CD14-positive monocyte (primary cell): Measurements from ENCODE around the gene MAGEC3. TPM values are rescaled to one million over a fixed set of nuclear protein-coding genes. Genes with fewer than 3 reads are reported as not detected.

ENCODE experiments used
- DNase-seq, 3 donors: peaks; one replicate each; pipeline ENCODE4 v3.0.0-alpha.2; 2011 to 2022
- H2AFZ ChIP-seq: 2 replicates; pipeline ENCODE4 v1.6.0; 2012; ENCODE audit warnings: mild to moderate bottlenecking, low read depth, low read length, inconsistent platforms; ENCODE audit not compliant: insufficient read depth, poor library complexity, severe bottlenecking
- H3K27ac ChIP-seq, 2 donors: 1 replicate in 1 of 2; 2 replicates in 1 of 2; pipeline ENCODE4 v1.5.1; 2012 to 2013; ENCODE audit warnings: low read length in 2 of 2, control low read depth in 1 of 2, inconsistent platforms in 1 of 2, low read depth in 1 of 2, mild to moderate bottlenecking in 1 of 2
- H3K27me3 ChIP-seq, 2 donors: one replicate each; pipeline versions ENCODE4 v1.6.0 to v1.6.1; 2011 to 2013; ENCODE audit warnings: low read length in 2 of 2; ENCODE audit not compliant: control insufficient read depth in 2 of 2, insufficient read depth in 2 of 2
- H3K36me3 ChIP-seq, 2 donors: replicated peaks in 1 of 2; 1 replicate in 1 of 2; 2 replicates in 1 of 2; pipeline versions ENCODE4 v1.5.1 to v1.6.1; 2012 to 2013; ENCODE audit warnings: low read length in 2 of 2, control low read depth in 1 of 2, inconsistent platforms in 1 of 2, mild to moderate bottlenecking in 1 of 2; ENCODE audit not compliant: insufficient read depth in 2 of 2, control insufficient read depth in 1 of 2
- H3K4me1 ChIP-seq, 2 donors: 1 replicate in 1 of 2; 2 replicates in 1 of 2; pipeline versions ENCODE4 v1.5.1 to v1.6.1; 2012 to 2013; ENCODE audit warnings: low read length in 2 of 2, control low read depth in 1 of 2, inconsistent platforms in 1 of 2, mild to moderate bottlenecking in 1 of 2, moderate library complexity in 1 of 2; ENCODE audit not compliant: insufficient read depth in 2 of 2, control insufficient read depth in 1 of 2
- H3K4me2 ChIP-seq: replicated peaks from 2 replicates; pipeline ENCODE3; 2012; ENCODE audit warnings: low read length, moderate library complexity, mild to moderate bottlenecking; ENCODE audit not compliant: poor library complexity, severe bottlenecking; ENCODE audit errors: extremely low read depth
- H3K4me3 ChIP-seq, 3 experiments: fragments of 200-600 bp in 1 of 3; sonication (generic) in 1 of 3; replicated peaks in 1 of 3; 1 replicate in 2 of 3; 2 replicates in 1 of 3; pipeline ENCODE4 v1.5.1; 2011 to 2013; ENCODE audit warnings: low read length in 3 of 3, mild to moderate bottlenecking in 3 of 3, control low read depth in 2 of 3, low read depth in 2 of 3, inconsistent platforms in 1 of 3, moderate library complexity in 1 of 3
- H3K79me2 ChIP-seq: 2 replicates; pipeline ENCODE4 v1.6.0; 2012; ENCODE audit warnings: mild to moderate bottlenecking, control low read depth, inconsistent platforms, low read length, moderate library complexity; ENCODE audit not compliant: insufficient read depth
- H3K9ac ChIP-seq: 2 replicates; pipeline ENCODE4 v1.6.0; 2017; ENCODE audit warnings: low read length, mild to moderate bottlenecking; ENCODE audit not compliant: insufficient read depth, poor library complexity, severe bottlenecking
- H3K9me3 ChIP-seq, 2 donors: replicated peaks in 1 of 2; 1 replicate in 1 of 2; 2 replicates in 1 of 2; pipeline versions ENCODE4 v1.5.1 to v1.6.1; 2012 to 2013; ENCODE audit warnings: low read length in 2 of 2, control low read depth in 1 of 2; ENCODE audit not compliant: control insufficient read depth in 1 of 2, insufficient read depth in 1 of 2
- H4K20me1 ChIP-seq: 2 replicates; pipeline ENCODE4 v1.6.0; 2012; ENCODE audit warnings: mild to moderate bottlenecking, low read length, control low read depth, moderate library complexity; ENCODE audit not compliant: insufficient read depth
- H3K27ac Mint-ChIP-seq, 7 donors: one replicate each; pipeline ENCODE4 v1.8.0; 2020; ENCODE audit warnings: mild to moderate bottlenecking in 7 of 7, mixed read lengths in 7 of 7, moderate library complexity in 6 of 7, inconsistent platforms in 2 of 7
- H3K27me3 Mint-ChIP-seq, 3 donors: one replicate each; pipeline ENCODE4 v1.8.0; 2021 to 2022; ENCODE audit warnings: low read depth in 3 of 3, mild to moderate bottlenecking in 3 of 3, mixed read lengths in 3 of 3, moderate library complexity in 3 of 3, inconsistent platforms in 1 of 3
- H3K36me3 Mint-ChIP-seq, 2 donors: one replicate each; pipeline ENCODE4 v1.8.0; 2020; ENCODE audit warnings: mixed read lengths in 2 of 2, inconsistent platforms in 1 of 2, mild to moderate bottlenecking in 1 of 2
- H3K4me1 Mint-ChIP-seq: one replicate; pipeline ENCODE4 v1.8.0; 2020; ENCODE audit warnings: mild to moderate bottlenecking, mixed read lengths
- H3K4me3 Mint-ChIP-seq, 2 donors: one replicate each; pipeline ENCODE4 v1.8.0; 2020; ENCODE audit warnings: mild to moderate bottlenecking in 2 of 2, mixed read lengths in 2 of 2, moderate library complexity in 1 of 2
- H3K9me3 Mint-ChIP-seq, 7 donors: one replicate each; pipeline ENCODE4 v1.8.0; 2020 to 2022; ENCODE audit warnings: mixed read lengths in 7 of 7, mild to moderate bottlenecking in 6 of 7, moderate library complexity in 6 of 7, inconsistent platforms in 2 of 7
- WGBS: methylation state at CpG from one replicate; pipeline ENCODE4 v1.1.5; 2013; ENCODE audit warnings: missing lambda C conversion rate; ENCODE audit not compliant: insufficient coverage; 5-methylcytosine and 5-hydroxymethylcytosine counted together
- intact Hi-C, 2 donors: fragments of 100-400 bp; cut with micrococcal nuclease; formaldehyde crosslinking; loops; one replicate each; pipeline versions ENCODE4 v1.15.0 to v1.15.1; 2023
- polyA plus RNA-seq, 3 donors: library from polyadenylated mRNA; depleted of rRNA in 1 of 3; unstranded in 2 of 3; stranded (reverse) in 1 of 3; fragments of 300-500 nt in 2 of 3; fragments of >200 nt in 1 of 3; fragmentation: Illumina TruSeq in 2 of 3; gene quantifications; 1 replicate in 2 of 3; 2 replicates in 1 of 3; pipeline ENCODE4 v1.2.3, GENCODE V29; 2012 to 2021
- TF ChIP-seq, protein P1 (sequence below): fragments of 200-600 bp; IDR thresholded peaks from one replicate; pipeline ENCODE4 v1.8.0; 2022; ENCODE audit warnings: antibody characterized with exemption, mild to moderate bottlenecking

The MAGEC3 gene
- polyA plus RNA-seq, 3 donors = not detected

DNA sequence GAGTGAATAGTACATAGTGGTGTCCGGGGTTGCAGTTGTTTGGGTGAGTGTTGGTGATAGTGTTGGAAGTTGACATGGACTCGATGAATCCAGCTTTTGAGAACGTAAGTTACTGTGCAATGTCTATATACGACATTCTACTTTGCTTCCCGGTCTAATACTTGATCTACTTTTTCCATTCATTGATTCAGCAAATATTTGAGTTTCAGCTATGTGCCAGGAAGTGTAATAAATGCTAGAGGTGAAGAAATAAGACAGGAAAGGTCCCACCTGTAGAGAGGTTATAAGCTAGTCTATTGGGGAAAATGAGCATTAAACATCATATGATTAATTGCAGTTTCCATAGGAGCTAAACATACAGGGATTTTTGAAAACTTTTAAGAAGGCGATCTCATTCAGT lies 22.2 kb upstream of the MAGEC3 start:
- no peak overlapping the region for H3K9ac ChIP-seq
- H3K27me3 Mint-ChIP-seq = peaks cover 0 to 2% (median 2%) of the 10 kb centered on the region in 3 donors

DNA sequence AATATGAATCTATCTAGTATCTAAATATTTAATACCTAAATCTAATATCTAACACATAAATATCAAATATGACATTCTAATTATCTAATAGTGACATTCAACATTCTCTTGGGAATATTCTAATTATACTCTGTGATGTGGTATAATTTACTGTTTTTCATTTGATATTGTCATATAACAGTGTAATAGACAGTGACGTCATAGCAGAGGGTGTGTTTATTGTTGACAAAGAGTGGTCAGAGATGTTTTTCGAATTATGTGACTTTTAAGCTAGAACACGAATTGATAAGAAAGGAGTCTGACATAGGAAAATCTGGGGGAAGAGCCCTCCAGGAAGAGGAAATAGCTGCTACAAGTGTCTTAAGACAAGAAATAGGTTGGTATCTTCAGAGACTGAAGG lies 5.9 kb upstream of the MAGEC3 start:
- no peak overlapping the region for H2AFZ ChIP-seq
- TF ChIP-seq, protein P1, sequence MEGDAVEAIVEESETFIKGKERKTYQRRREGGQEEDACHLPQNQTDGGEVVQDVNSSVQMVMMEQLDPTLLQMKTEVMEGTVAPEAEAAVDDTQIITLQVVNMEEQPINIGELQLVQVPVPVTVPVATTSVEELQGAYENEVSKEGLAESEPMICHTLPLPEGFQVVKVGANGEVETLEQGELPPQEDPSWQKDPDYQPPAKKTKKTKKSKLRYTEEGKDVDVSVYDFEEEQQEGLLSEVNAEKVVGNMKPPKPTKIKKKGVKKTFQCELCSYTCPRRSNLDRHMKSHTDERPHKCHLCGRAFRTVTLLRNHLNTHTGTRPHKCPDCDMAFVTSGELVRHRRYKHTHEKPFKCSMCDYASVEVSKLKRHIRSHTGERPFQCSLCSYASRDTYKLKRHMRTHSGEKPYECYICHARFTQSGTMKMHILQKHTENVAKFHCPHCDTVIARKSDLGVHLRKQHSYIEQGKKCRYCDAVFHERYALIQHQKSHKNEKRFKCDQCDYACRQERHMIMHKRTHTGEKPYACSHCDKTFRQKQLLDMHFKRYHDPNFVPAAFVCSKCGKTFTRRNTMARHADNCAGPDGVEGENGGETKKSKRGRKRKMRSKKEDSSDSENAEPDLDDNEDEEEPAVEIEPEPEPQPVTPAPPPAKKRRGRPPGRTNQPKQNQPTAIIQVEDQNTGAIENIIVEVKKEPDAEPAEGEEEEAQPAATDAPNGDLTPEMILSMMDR = no peak
- intact Hi-C loops = no loop called here
- no peaks in the 10 kb centered on the region for H3K4me1 Mint-ChIP-seq
- peaks cover 0 to 6% of the 10 kb centered on the region in 2 donors for H3K9me3 ChIP-seq
- H3K9me3 Mint-ChIP-seq = peaks cover 0 to 7% (median 0%) of the 10 kb centered on the region in 7 donors
- no peaks in the 10 kb centered on the region for H3K4me1 ChIP-seq
- DNase-seq = no peak
- H3K27me3 ChIP-seq = no peaks in the 10 kb centered on the region
- H3K27ac ChIP-seq = no peak overlapping the region
- H3K36me3 Mint-ChIP-seq = no peaks in the 10 kb centered on the region
- no peaks in the 10 kb centered on the region for H3K36me3 ChIP-seq
- H3K27ac Mint-ChIP-seq = no peak overlapping the region
- no peak overlapping the region for H3K4me3 ChIP-seq
- no peak overlapping the region for H3K9ac ChIP-seq
- H3K4me2 ChIP-seq = no peak overlapping the region
- WGBS = 95% methylated on average over 3 of the region's 3 CpGs
- H4K20me1 ChIP-seq = no peaks in the 10 kb centered on the region
- no peak overlapping the region for H3K4me3 Mint-ChIP-seq
- no peaks in the 10 kb centered on the region for H3K27me3 Mint-ChIP-seq
- no peaks in the 10 kb centered on the region for H3K79me2 ChIP-seq

More for the DNA sequence above, 22.2 kb upstream of the MAGEC3 start:
- H3K9me3 Mint-ChIP-seq = peaks cover 0 to 6% (median 2%) of the 10 kb centered on the region in 7 donors
- Histone ChIP-seq H3K79me2 (no peaks in the 10 kb centered on the region), H4K20me1 (no peaks in the 10 kb centered on the region), H3K4me3 (no peak overlapping the region), H2AFZ (no peak overlapping the region), H3K9me3 (peaks cover 0 to 13% of the 10 kb centered on the region in 2 donors), H3K27me3 (no peaks in the 10 kb centered on the region), H3K4me1 (no peaks in the 10 kb centered on the region), H3K27ac (no peak overlapping the region), H3K4me2 (no peak overlapping the region), H3K36me3 (no peaks in the 10 kb centered on the region)
- no peak overlapping the region for H3K4me3 Mint-ChIP-seq
- intact Hi-C loops = no loop called here
- TF ChIP-seq, protein P1 = no peak
- DNase-seq = no peak
- no peaks in the 10 kb centered on the region for H3K4me1 Mint-ChIP-seq
- no CpG with 5 or more reads among the region's 6 CpGs for WGBS
- no peak overlapping the region for H3K27ac Mint-ChIP-seq
- H3K36me3 Mint-ChIP-seq = no peaks in the 10 kb centered on the region
